Mammary epithelial cell (primary cell): Measurements from ENCODE around the gene PLXNA4.

Experiments used
- EZH2 ChIP-seq: IDR thresholded peaks from 2 replicates; pipeline ENCODE4 v1.6.1; 2012; ENCODE audit warnings: low read length, inconsistent platforms, borderline replicate concordance
- TF ChIP-seq, protein P1 (sequence below), 2 donors: IDR thresholded peaks in 1 of 2; conservative IDR thresholded peaks in 1 of 2; 2 replicates each; pipeline ENCODE4 v1.5.1; 2011 to 2012; ENCODE audit warnings: inconsistent platforms in 2 of 2, low read length in 2 of 2, mild to moderate bottlenecking in 2 of 2, control low read depth in 1 of 2, low read depth in 1 of 2; ENCODE audit not compliant: insufficient read depth in 1 of 2; ENCODE audit errors: extremely low read depth in 1 of 2

- TF ChIP-seq, protein P1, sequence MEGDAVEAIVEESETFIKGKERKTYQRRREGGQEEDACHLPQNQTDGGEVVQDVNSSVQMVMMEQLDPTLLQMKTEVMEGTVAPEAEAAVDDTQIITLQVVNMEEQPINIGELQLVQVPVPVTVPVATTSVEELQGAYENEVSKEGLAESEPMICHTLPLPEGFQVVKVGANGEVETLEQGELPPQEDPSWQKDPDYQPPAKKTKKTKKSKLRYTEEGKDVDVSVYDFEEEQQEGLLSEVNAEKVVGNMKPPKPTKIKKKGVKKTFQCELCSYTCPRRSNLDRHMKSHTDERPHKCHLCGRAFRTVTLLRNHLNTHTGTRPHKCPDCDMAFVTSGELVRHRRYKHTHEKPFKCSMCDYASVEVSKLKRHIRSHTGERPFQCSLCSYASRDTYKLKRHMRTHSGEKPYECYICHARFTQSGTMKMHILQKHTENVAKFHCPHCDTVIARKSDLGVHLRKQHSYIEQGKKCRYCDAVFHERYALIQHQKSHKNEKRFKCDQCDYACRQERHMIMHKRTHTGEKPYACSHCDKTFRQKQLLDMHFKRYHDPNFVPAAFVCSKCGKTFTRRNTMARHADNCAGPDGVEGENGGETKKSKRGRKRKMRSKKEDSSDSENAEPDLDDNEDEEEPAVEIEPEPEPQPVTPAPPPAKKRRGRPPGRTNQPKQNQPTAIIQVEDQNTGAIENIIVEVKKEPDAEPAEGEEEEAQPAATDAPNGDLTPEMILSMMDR (conservative IDR thresholded peaks at IDR 0.05 in 1 of 2, IDR thresholded peaks at IDR 0.05 in 1 of 2; ENCODE audit: extremely low read depth in 1 of 2, insufficient read depth in 1 of 2, low read depth in 1 of 2, low read length in 2 of 2) = no peak
- no peak for TF ChIP-seq EZH2
Measured at GRCh38 chr7:132078891-132079735, 497.2 kb downstream of the PLXNA4 start.
